Parathyroid adenoma (tissue), 2 donors: ENCODE results near the gene KRT17.

Experiments used
- H2AFZ ChIP-seq: fragments of 300-600 bp; sonication (generic); one replicate; pipeline ENCODE4 v1.7.0; 2017; ENCODE audit warnings: antibody characterized with exemption, mild to moderate bottlenecking
- H3K27ac ChIP-seq: fragments of 300-600 bp; sonication (generic); one replicate; pipeline ENCODE4 v1.7.0; 2017
- H3K27me3 ChIP-seq: fragments of 300-600 bp; sonication (generic); one replicate; pipeline ENCODE4 v1.7.0; 2017; ENCODE audit warnings: low read length; ENCODE audit not compliant: control insufficient read depth, insufficient read depth
- H3K36me3 ChIP-seq: fragments of 300-600 bp; sonication (generic); one replicate; pipeline ENCODE4 v1.7.0; 2017; ENCODE audit warnings: low read length; ENCODE audit not compliant: control insufficient read depth, insufficient read depth
- H3K4me1 ChIP-seq: fragments of 300-600 bp; sonication (generic); one replicate; pipeline ENCODE4 v1.7.0; 2017; ENCODE audit warnings: control low read depth
- H3K4me2 ChIP-seq: fragments of 300-600 bp; sonication (generic); one replicate; pipeline ENCODE4 v1.7.0; 2017; ENCODE audit warnings: low read length
- H3K4me3 ChIP-seq: fragments of 300-600 bp; sonication (generic); one replicate; pipeline ENCODE4 v1.7.0; 2017; ENCODE audit warnings: low read depth, low read length
- H3K79me2 ChIP-seq: fragments of 300-600 bp; sonication (generic); one replicate; pipeline ENCODE4 v1.7.0; 2017; ENCODE audit warnings: control low read depth
- H3K9ac ChIP-seq: fragments of 300-600 bp; sonication (generic); one replicate; pipeline ENCODE4 v1.7.0; 2017; ENCODE audit warnings: mild to moderate bottlenecking
- H3K9me3 ChIP-seq: fragments of 300-600 bp; sonication (generic); one replicate; pipeline ENCODE4 v1.7.0; 2017; ENCODE audit warnings: low read length; ENCODE audit not compliant: control insufficient read depth
- CTCF ChIP-seq: fragments of 300-600 bp; sonication (generic); IDR thresholded peaks from one replicate; pipeline ENCODE4 v1.7.0; 2017; ENCODE audit warnings: antibody characterized with exemption, mild to moderate bottlenecking
- donor health status: primary hyperparathyroidism.

KRT17 gene

GRCh38 chr17:41624208-41625101 lies at the start of gene KRT17:
KRT17 (minus strand) TSS chr17:41624575; CDS start chr17:41624509, 66 bp downstream.
- Histone ChIP-seq H2AFZ (no peak within 1 kb of the TSS), H3K27me3 (no peaks in the 10 kb centered on the region), H3K9ac (no peak within 1 kb of the TSS), H3K4me3 (no peak within 1 kb of the TSS), H3K4me2 (no peak within 1 kb of the TSS), H3K36me3 (no peaks in the 10 kb centered on the region), H3K4me1 (no peaks in the 10 kb centered on the region), H3K27ac (no peak within 1 kb of the TSS), H3K9me3 (no peaks in the 10 kb centered on the region), H3K79me2 (no peaks in the 10 kb centered on the region)
- no peak for TF ChIP-seq CTCF

GRCh38 chr17:41672153-41672552 lies 47.8 kb upstream of the KRT17 start:
- no peak overlapping the region for H3K4me3 ChIP-seq
- H3K79me2 ChIP-seq, result no peaks in the 10 kb centered on the region
- no peaks in the 10 kb centered on the region for H3K9me3 ChIP-seq
- no peak for TF ChIP-seq CTCF
- H3K4me1 ChIP-seq, result peaks cover 2% of the 10 kb centered on the region
- no peaks in the 10 kb centered on the region for H3K27me3 ChIP-seq
- H3K36me3 ChIP-seq, result no peaks in the 10 kb centered on the region
- no peak overlapping the region for H3K27ac ChIP-seq
- H3K9ac ChIP-seq, result no peak overlapping the region
- no peak overlapping the region for H2AFZ ChIP-seq
- no peak overlapping the region for H3K4me2 ChIP-seq

GRCh38 chr17:41667280-41668041 lies 43.1 kb upstream of the KRT17 start:
- Histone ChIP-seq H3K9ac (no peak overlapping the region), H3K27ac (peak overlapping the region; percentile 97), H3K4me3 (no peak overlapping the region)

GRCh38 chr17:41666708-41667279 lies 42.4 kb upstream of the KRT17 start:
- Histone ChIP-seq H3K79me2 (no peaks in the 10 kb centered on the region), H2AFZ (peak overlapping the region; percentile 90), H3K4me2 (peak overlapping the region; percentile 86), H3K9ac (no peak overlapping the region), H3K27me3 (no peaks in the 10 kb centered on the region), H3K9me3 (no peaks in the 10 kb centered on the region), H3K4me1 (peaks cover 31% of the 10 kb centered on the region), H3K36me3 (no peaks in the 10 kb centered on the region), H3K4me3 (no peak overlapping the region), H3K27ac (peak overlapping the region; percentile 97)
- peak; percentile 98 for TF ChIP-seq CTCF

More at GRCh38 chr17:41667280-41668041, 43.1 kb upstream of the KRT17 start:
- peak overlapping the region; percentile 86 for H3K4me2 ChIP-seq
- no peaks in the 10 kb centered on the region for H3K27me3 ChIP-seq
- H3K36me3 ChIP-seq, result no peaks in the 10 kb centered on the region
- H3K79me2 ChIP-seq, result no peaks in the 10 kb centered on the region
- H3K9me3 ChIP-seq, result no peaks in the 10 kb centered on the region
- peak overlapping the region; percentile 90 for H2AFZ ChIP-seq
- TF ChIP-seq CTCF, result no peak
- peaks cover 31% of the 10 kb centered on the region for H3K4me1 ChIP-seq
